Skeletal muscle satellite cell (primary cell): Measurements from ENCODE around the gene SH3BGR. TPM values are rescaled to one million over a fixed set of nuclear protein-coding genes. Genes with fewer than 3 reads are reported as not detected.
"Not testable (repeated sequence)": the region's sequence is repeated elsewhere in the genome, so short reads cannot be mapped to it uniquely, and the experiment has no call there.

ENCODE experiments used
- H3K27me3 ChIP-seq: 2 replicates; pipeline ENCODE4 v1.7.0; 2013; ENCODE audit warnings: low read length; ENCODE audit not compliant: control insufficient read depth, insufficient read depth
- H3K36me3 ChIP-seq: 2 replicates; pipeline ENCODE4 v1.7.0; 2013; ENCODE audit warnings: mild to moderate bottlenecking, control low read depth, low read length; ENCODE audit not compliant: insufficient read depth
- H3K4me1 ChIP-seq: 2 replicates; pipeline ENCODE4 v1.7.0; 2013; ENCODE audit warnings: low read length; ENCODE audit not compliant: control insufficient read depth, insufficient read depth
- H3K4me2 ChIP-seq: 2 replicates; pipeline ENCODE4 v1.7.0; 2013; ENCODE audit warnings: mild to moderate bottlenecking, low read length
- H3K4me3 ChIP-seq: 2 replicates; pipeline ENCODE4 v1.7.0; 2013; ENCODE audit warnings: low read length
- H3K9ac ChIP-seq: 2 replicates; pipeline ENCODE4 v1.7.0; 2013; ENCODE audit warnings: mild to moderate bottlenecking, low read depth, low read length, moderate library complexity
- H3K9me3 ChIP-seq: replicated peaks from 2 replicates; pipeline ENCODE4 v1.7.0; 2013; ENCODE audit warnings: mild to moderate bottlenecking, control low read depth, low read length
- total RNA-seq: library from RNA; depleted of rRNA; stranded (reverse); fragments of >200 nt; gene quantifications from 2 replicates; pipeline ENCODE4 v1.2.3, GENCODE V29; 2012; rRNA removed

The SH3BGR gene
- 1.7 and 2.0 TPM in 2 replicates for total RNA-seq

DNA sequence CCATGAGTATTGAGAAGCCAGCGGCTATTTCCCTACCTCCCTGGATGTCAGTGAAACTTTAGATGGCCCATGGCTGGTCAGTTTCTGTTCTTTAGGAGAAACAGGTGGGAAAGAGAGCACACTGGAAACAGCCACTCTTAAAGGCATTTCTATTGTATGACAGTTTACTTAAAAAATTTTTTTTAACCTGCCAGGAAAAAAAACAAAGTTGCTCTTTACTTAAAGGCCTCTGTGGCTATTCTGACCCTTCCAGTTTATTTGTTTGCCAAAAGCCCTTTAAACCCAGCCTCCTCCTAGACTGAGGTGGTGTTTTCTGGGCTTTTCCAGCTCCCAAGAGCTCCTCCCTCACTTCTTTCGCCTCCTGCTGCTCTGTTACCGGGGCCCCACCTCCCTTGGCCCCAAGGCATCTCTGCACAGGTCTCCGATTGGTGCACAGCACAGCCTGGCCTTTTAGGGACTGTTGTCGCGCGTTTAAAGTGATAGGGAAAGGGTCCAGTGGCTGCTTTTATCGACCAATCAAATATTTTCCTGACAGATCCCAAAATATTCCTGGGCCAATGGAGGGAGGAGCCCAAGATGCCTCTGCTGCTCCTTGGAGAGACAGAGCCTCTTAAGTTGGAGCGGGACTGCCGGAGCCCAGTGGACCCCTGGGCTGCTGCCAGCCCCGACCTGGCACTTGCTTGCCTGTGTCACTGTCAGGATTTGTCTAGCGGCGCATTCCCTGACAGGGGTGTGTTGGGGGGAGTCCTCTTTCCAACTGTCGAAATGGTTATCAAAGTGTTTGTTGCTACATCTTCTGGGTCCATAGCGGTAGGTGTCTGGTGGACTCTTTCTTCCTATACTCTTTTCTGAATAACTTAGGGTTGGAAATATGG, at the start of gene SH3BGR:
Gene SH3BGR (plus strand): TSS at position 639 of the 875 bp plus-strand sequence. CDS start 127 bp downstream, at position 766.
- Histone ChIP-seq H3K4me1 (peaks cover 8% of the 10 kb centered on the region), H3K4me3 (peak within 1 kb of the TSS; percentile 27), H3K27me3 (peaks cover 26% of the 10 kb centered on the region), H3K9ac (no peak within 1 kb of the TSS), H3K4me2 (peak within 1 kb of the TSS; percentile 55), H3K36me3 (no peaks in the 10 kb centered on the region), H3K9me3 (no peaks in the 10 kb centered on the region)

DNA sequence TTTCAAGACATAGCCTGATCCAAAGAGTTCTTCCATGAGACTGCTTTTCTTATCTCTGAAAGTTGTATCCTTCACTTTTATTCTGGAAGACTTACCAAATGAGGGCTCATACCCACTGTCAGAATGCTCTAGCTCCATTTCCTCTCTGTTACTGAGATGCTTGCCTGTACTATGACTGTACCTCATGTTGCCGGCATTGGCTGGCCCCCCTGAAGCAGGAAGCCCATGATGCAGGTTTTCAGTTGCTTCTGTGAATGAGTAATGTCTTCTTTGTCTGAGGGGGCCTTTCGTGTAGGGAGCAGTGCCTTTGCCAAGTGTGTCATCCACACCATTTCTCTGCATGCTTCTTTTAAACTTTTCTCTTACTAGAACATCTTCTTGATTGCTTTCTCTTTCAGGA, 45.7 kb upstream of the SH3BGR start:
- no peaks in the 10 kb centered on the region for H3K4me1 ChIP-seq
- H3K4me3 ChIP-seq: no peak overlapping the region
- H3K4me2 ChIP-seq: no peak overlapping the region
- H3K9me3 ChIP-seq: peaks cover 6% of the 10 kb centered on the region
- peaks cover 30% of the 10 kb centered on the region for H3K36me3 ChIP-seq
- H3K27me3 ChIP-seq: no peaks in the 10 kb centered on the region
- H3K9ac ChIP-seq: no peak overlapping the region

DNA sequence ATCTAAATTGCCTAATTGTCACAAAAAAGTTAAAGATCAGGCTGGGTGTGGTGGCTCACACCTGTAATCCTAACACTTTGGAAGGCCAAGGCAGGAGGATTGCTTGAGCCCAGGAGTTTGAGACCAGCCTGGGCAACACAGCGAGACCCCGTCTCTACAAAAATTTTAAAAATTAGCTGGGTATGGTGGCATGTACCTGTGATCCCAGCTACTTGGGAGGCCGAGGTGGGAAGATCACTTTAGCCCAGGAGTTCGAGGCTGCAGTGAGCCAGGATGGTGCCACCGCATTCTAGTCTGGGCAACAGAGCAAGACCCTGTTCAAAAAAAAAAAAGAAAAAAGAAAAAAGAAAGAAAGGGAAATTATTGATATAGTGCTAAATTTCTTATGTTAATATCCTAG, 32.6 kb upstream of the SH3BGR start:
- not testable (repeated sequence) for H3K9ac ChIP-seq, H3K4me3 ChIP-seq, H3K36me3 ChIP-seq, H3K4me2 ChIP-seq, H3K27me3 ChIP-seq, H3K4me1 ChIP-seq, H3K9me3 ChIP-seq

DNA sequence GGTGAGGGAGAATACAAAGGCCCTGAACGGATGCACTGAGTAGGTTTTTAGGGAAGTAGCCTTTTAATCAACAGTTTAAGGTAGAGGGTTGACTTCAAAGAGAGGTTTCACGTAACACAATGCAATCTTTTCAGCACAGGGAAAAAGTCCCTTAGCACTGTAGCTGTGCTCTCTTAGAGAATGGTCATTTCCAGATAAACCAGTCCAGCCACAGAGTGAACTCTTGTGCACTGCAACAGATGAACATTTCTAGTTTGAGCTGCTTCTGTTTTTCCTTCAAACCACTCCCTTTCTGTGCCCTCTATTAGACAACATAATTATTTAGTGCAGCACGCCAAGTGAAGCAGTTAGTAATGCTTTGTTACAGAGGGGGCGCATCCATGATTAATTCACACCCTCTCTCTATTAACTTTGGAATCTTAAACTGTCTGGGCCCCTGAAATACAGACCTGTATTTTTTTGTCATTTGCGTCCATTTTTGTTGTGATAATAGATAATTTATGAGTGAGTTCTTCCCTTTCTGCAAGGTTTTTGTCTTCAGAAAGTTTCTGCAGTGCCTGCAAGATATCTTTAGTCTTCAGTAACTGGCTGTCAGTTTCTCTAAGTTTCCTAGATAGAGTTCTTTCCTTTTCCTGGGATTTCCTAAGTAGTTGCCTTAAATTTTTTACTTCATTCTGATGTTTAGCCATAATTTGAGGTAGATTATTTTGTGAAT, 29.1 kb upstream of the SH3BGR start:
- H3K9ac ChIP-seq: no peak overlapping the region
- no peaks in the 10 kb centered on the region for H3K9me3 ChIP-seq
- no peaks in the 10 kb centered on the region for H3K4me1 ChIP-seq
- no peaks in the 10 kb centered on the region for H3K36me3 ChIP-seq
- no peak overlapping the region for H3K4me2 ChIP-seq
- H3K27me3 ChIP-seq: no peaks in the 10 kb centered on the region
- H3K4me3 ChIP-seq: no peak overlapping the region

DNA sequence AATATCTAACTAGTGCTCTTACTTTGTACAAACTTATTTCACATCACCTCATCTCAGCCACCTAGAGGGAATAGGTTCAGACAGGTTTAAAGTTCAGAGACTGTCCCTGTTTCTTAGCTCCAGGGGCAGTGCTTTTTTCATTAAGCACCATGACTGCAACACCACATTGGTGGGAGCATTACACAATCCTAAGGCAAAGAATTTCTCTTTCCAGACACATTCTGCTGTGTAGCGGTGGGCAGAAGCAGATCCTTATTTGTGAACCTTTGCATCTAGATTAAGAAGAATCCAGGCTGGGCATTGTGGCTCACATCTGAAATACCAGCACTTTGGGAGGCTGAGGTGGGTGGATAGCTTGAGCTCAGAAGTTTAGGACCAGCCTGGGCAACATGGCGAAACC, 22.3 kb upstream of the SH3BGR start:
- H3K36me3 ChIP-seq: no peaks in the 10 kb centered on the region
- H3K27me3 ChIP-seq: no peaks in the 10 kb centered on the region
- no peaks in the 10 kb centered on the region for H3K9me3 ChIP-seq
- H3K4me3 ChIP-seq: no peak overlapping the region
- no peak overlapping the region for H3K9ac ChIP-seq
- no peaks in the 10 kb centered on the region for H3K4me1 ChIP-seq
- H3K4me2 ChIP-seq: no peak overlapping the region

DNA sequence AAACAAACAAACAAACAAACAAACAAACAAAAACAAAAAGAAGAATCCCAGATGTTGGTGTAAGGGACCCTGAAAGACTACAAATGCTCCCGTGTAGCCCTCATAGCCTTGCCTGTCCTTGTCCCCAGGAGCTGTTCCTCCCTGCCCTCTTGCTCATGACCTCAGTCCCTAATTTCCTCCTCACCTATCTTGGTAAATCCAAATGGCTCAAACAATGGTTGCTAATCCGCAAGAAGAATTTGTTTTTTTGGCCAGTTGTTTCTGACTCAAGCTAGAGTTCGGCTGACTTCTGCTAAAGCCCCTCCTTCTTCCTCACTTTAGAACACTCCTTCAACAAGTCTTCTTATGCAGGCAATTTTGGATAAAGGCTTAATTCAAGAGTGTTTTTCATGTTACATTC, 21.8 kb upstream of the SH3BGR start:
- Histone ChIP-seq H3K4me3 (no peak overlapping the region), H3K9ac (no peak overlapping the region), H3K27me3 (no peaks in the 10 kb centered on the region), H3K4me1 (no peaks in the 10 kb centered on the region), H3K4me2 (no peak overlapping the region), H3K36me3 (no peaks in the 10 kb centered on the region), H3K9me3 (no peaks in the 10 kb centered on the region)

DNA sequence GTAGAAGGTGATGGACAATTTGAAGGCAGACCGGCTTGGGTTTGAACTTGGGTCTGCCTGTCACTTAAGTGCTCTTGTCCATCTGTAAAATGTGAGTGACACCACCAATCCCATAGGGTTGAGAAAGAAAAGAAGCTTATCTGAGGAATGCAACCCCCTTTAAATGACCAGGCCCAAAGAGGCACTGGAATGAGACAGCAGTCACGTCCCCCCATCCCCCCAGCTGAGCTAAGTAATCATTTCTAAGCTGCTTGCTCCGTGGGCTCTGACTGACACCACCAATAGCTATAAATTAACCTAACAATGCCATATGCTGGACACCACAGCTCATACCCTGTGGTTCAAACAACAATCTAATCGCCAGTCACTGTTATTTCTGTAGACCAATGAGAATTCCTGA, 21.3 kb upstream of the SH3BGR start:
- H3K36me3 ChIP-seq: no peaks in the 10 kb centered on the region
- no peak overlapping the region for H3K4me2 ChIP-seq
- H3K27me3 ChIP-seq: no peaks in the 10 kb centered on the region
- H3K4me1 ChIP-seq: no peaks in the 10 kb centered on the region
- H3K9me3 ChIP-seq: no peaks in the 10 kb centered on the region
- no peak overlapping the region for H3K9ac ChIP-seq
- H3K4me3 ChIP-seq: no peak overlapping the region

DNA sequence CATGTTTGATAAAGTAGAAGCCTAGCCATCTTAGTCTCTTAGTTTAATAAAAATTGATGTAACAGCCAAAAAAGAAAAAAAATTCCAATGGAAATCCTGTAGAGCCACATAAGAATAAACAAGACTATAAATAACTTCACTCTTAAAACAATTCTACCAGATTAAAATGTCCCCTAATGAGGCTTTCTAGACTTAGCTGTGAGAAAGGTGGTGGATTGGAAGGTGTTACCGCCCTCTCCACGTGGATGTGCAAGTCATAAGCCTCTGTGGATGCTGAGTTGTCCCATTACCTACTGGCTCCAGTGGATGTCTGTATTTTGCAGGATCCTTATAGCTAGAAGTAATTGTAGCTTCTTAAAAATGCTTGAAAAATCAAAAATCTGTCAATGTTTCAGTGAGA, 20.8 kb upstream of the SH3BGR start:
- Histone ChIP-seq H3K9ac (no peak overlapping the region), H3K4me1 (no peaks in the 10 kb centered on the region), H3K4me3 (no peak overlapping the region), H3K27me3 (no peaks in the 10 kb centered on the region), H3K4me2 (no peak overlapping the region), H3K9me3 (no peaks in the 10 kb centered on the region), H3K36me3 (no peaks in the 10 kb centered on the region)

DNA sequence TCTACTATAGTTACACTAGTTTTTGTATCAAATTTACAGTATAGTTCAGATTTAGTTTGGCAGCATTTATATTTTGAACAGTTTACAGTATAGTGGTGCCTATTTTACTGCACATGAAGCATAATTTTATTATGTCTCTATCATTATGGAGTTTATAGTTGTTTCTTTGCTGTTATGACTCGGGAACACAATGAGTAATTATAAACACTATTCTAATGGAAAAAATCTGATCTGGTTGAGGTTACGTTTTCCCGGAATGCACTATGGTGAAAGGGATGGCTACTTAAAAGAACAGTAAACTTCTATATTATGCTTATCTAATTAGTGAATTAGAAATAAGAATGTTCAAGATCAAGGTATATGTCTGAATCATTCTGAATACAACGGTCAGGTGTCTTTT, 16.8 kb upstream of the SH3BGR start:
- H3K9ac ChIP-seq: no peak overlapping the region
- H3K9me3 ChIP-seq: no peaks in the 10 kb centered on the region
- no peak overlapping the region for H3K4me3 ChIP-seq
- H3K4me2 ChIP-seq: no peak overlapping the region
- no peaks in the 10 kb centered on the region for H3K4me1 ChIP-seq
- no peaks in the 10 kb centered on the region for H3K36me3 ChIP-seq
- H3K27me3 ChIP-seq: no peaks in the 10 kb centered on the region

DNA sequence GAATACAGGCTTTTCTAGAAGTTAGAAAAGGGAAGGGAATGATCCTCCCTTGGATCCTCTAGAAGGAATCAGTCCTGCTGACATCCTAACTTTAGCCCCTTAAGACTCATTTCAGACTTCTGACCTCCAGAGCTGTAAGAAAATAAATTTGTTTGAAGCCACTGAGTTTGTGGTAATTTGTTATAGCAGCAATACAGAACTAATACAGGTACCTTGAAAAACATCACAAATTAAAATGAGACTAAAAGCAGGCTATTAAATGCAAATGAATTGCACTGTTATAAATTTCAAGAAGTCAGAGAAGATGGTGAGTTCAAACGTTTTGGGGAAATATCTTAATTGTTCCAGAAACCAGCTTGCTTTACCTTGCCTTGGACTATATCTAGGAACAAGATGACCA, 12.5 kb upstream of the SH3BGR start:
- Histone ChIP-seq H3K9ac (no peak overlapping the region), H3K9me3 (no peaks in the 10 kb centered on the region), H3K27me3 (no peaks in the 10 kb centered on the region), H3K4me1 (peaks cover 11% of the 10 kb centered on the region), H3K4me3 (no peak overlapping the region), H3K4me2 (no peak overlapping the region), H3K36me3 (no peaks in the 10 kb centered on the region)

DNA sequence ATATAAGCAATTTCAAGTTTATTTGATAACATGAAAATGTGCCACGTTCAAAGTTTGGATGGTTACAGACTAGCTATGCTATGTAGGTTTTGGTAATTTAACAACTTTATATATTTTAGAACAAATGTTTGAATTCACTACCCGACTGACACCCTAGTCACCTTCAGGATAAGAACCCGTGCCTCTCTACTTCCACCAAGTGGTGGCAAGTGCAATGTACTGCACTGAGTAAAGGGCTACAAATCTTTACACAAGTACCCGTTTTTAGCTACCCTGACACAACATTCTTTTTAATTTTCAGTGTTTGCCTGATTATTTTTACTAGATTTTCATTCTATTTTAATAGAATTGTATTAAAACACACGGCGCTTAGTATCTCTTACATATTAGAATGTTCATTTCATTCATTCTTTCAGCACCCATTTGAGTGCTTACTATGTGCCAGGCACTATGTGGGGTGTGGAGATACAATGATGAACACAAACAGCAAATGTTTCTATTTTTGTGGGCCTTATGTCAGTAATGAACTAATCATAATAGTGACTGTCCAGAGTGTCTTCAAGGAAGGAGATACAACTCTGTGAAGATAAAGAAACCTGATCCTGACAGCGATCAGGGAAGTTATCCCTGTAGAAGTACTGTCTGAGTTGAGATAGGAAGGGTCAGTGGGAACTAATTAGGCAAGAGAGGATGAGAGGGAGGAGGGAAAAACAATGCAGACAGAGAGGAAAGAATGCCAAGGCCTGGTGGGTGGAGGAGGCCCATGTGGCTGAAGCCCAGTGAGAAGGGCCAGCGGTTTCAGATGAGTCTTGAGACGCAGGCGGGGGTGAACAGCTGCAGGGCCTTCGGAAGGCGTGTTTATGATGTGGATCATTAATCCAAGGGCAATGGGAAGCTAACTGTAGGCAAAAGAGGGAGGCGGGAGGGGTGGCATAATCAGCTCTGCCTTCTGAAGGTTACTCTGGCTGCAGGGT, 10.0 kb upstream of the SH3BGR start:
- H3K27me3 ChIP-seq: no peaks in the 10 kb centered on the region
- peaks cover 23% of the 10 kb centered on the region for H3K4me1 ChIP-seq
- H3K4me2 ChIP-seq: peak overlapping the region; percentile 15
- H3K9ac ChIP-seq: peak overlapping the region; percentile 21
- H3K9me3 ChIP-seq: no peaks in the 10 kb centered on the region
- H3K4me3 ChIP-seq: no peak overlapping the region
- H3K36me3 ChIP-seq: no peaks in the 10 kb centered on the region
